Panc1 (cell line): ENCODE results near the gene RABGAP1L. TPM values are rescaled to one million over a fixed set of nuclear protein-coding genes. Genes with fewer than 3 reads are reported as not detected.
"Not testable (repeated sequence)": the region's sequence is repeated elsewhere in the genome, so short reads cannot be mapped to it uniquely, and the experiment has no call there.

Experiments
- ATAC-seq: fragments of 200-7000 bp; cut with Tn5 transposase; 2 replicates; pipeline ENCODE4 v1.9.1; 2020; ENCODE audit warnings: mild to moderate bottlenecking, moderate library complexity
- BruUV-seq: library from RNA; stranded (reverse); fragments of 400-500 nt; replicated peaks from 2 replicates; lab custom pipeline; 2021; lab: Mats Ljungman, UMichigan
- CTCF ChIA-PET: fragments of 300-600 bp; sonication (Branson Sonifier 250); formaldehyde crosslinking; loops from one replicate; lab custom pipeline; 2022; ENCODE audit warnings: antibody characterized with exemption; lab: Charles Lee
- POLR2A ChIA-PET: fragments of 300-600 bp; sonication (Branson Sonifier 250); formaldehyde crosslinking; loops from one replicate; lab custom pipeline; 2022; ENCODE audit warnings: antibody characterized with exemption; lab: Charles Lee
- DNase-seq: peaks from one replicate; pipeline ENCODE4 v3.0.0-alpha.2; 2010; ENCODE audit warnings: low read depth, low spot score
- H3K27ac ChIP-seq: 2 replicates; pipeline ENCODE4 v1.5.1; 2011; ENCODE audit warnings: mild to moderate bottlenecking, low read length, inconsistent platforms
- H3K27me3 ChIP-seq: fragments of 200-500 bp; sonication (Bioruptor generic); 2 replicates; pipeline ENCODE4 v1.6.0; 2014; ENCODE audit warnings: low read length, inconsistent platforms; ENCODE audit not compliant: control insufficient read depth, insufficient read depth
- H3K36me3 ChIP-seq: fragments of 200-500 bp; sonication (Bioruptor generic); 2 replicates; pipeline ENCODE4 v1.5.1; 2014; ENCODE audit warnings: inconsistent platforms, mild to moderate bottlenecking, low read length, moderate library complexity; ENCODE audit not compliant: control insufficient read depth, insufficient read depth
- H3K4me1 ChIP-seq: 2 replicates; pipeline ENCODE4 v1.5.1; 2011; ENCODE audit warnings: inconsistent platforms, mild to moderate bottlenecking, low read length, moderate library complexity; ENCODE audit not compliant: control insufficient read depth, insufficient read depth
- H3K4me3 ChIP-seq, 2 experiments: 2 replicates each; pipeline ENCODE4 v1.5.1; 2011 to 2012; ENCODE audit warnings: low read depth in 2 of 2, low read length in 2 of 2, mild to moderate bottlenecking in 2 of 2, inconsistent platforms in 1 of 2, moderate library complexity in 1 of 2
- H3K9me3 ChIP-seq: fragments of 200-500 bp; sonication (Bioruptor generic); 2 replicates; pipeline ENCODE4 v1.5.1; 2014; ENCODE audit warnings: low read depth, mild to moderate bottlenecking, inconsistent platforms, low read length, moderate library complexity; ENCODE audit not compliant: control insufficient read depth, insufficient read depth
- POLR2AphosphoS5 ChIP-seq: IDR thresholded peaks from 2 replicates; pipeline ENCODE4 v1.6.1; 2012; ENCODE audit warnings: mild to moderate bottlenecking, low read depth, low read length, moderate library complexity
- SIN3A ChIP-seq: IDR thresholded peaks from 2 replicates; pipeline ENCODE4 v1.6.1; 2012; ENCODE audit warnings: low read depth, mild to moderate bottlenecking, low read length, moderate library complexity, borderline replicate concordance; ENCODE audit not compliant: insufficient read depth
- TCF7L2 ChIP-seq: IDR thresholded peaks from 2 replicates; pipeline ENCODE4 v1.6.1; 2011; ENCODE audit warnings: mild to moderate bottlenecking, low read depth, low read length, inconsistent platforms
- in situ Hi-C: cut with HindIII; loops from 2 replicates; pipeline ENCODE4 v1.10.0; 2016; ENCODE audit warnings: low sequenced_read_pairs, low pct_unique_long_range_greater_than_20kb
- intact Hi-C: fragments of 100-400 bp; cut with micrococcal nuclease; formaldehyde crosslinking; loops from one replicate; pipeline ENCODE4 v1.10.0; 2022; ENCODE audit not compliant: unreplicated experiment
- total RNA-seq: library from RNA; stranded (reverse); gene quantifications from one replicate; pipeline ENCODE4 v1.2.1, GENCODE V29; 2021; ENCODE audit not compliant: unreplicated experiment
- TF ChIP-seq, protein P1 (sequence below), 2 experiments: IDR thresholded peaks; 2 replicates each; pipeline ENCODE4 v1.6.1; 2011 to 2012; ENCODE audit warnings: low read depth in 2 of 2, control low read depth in 1 of 2, low read length in 1 of 2, mild to moderate bottlenecking in 1 of 2, moderate library complexity in 1 of 2; ENCODE audit not compliant: insufficient read depth in 1 of 2
- TF ChIP-seq, protein P2 (sequence below): fragments of 450-650 bp; IDR thresholded peaks from 2 replicates; pipeline ENCODE4 v1.5.1; 2017; ENCODE audit warnings: mild to moderate bottlenecking

RABGAP1L gene
- total RNA-seq, 1 experiment from 2014 or later = 37.0 TPM

DNA sequence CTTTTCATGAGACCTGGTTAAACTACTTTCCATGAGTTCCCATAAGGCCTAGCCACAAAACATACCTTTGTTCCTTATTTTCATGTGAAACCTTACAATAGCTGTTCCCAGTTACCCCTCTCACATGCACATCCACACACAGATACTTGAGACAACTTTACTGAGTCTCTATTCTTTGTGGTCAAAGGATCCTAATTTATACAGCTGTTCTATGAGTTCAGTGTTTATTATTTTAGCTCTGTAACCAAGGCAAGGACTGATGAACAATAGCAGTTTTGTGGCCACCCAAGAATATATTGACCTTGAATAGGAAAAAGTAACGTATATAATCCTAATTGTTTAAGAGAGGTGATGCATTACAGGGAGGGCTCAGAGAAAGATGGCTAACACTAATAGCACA, 679.9 kb downstream of the RABGAP1L start:
- no peak overlapping the region for H3K4me3 ChIP-seq
- CTCF ChIA-PET = no interaction called here
- no peaks in the 10 kb centered on the region for H3K27me3 ChIP-seq
- H3K4me1 ChIP-seq = no peaks in the 10 kb centered on the region
- TF ChIP-seq, protein P1, sequence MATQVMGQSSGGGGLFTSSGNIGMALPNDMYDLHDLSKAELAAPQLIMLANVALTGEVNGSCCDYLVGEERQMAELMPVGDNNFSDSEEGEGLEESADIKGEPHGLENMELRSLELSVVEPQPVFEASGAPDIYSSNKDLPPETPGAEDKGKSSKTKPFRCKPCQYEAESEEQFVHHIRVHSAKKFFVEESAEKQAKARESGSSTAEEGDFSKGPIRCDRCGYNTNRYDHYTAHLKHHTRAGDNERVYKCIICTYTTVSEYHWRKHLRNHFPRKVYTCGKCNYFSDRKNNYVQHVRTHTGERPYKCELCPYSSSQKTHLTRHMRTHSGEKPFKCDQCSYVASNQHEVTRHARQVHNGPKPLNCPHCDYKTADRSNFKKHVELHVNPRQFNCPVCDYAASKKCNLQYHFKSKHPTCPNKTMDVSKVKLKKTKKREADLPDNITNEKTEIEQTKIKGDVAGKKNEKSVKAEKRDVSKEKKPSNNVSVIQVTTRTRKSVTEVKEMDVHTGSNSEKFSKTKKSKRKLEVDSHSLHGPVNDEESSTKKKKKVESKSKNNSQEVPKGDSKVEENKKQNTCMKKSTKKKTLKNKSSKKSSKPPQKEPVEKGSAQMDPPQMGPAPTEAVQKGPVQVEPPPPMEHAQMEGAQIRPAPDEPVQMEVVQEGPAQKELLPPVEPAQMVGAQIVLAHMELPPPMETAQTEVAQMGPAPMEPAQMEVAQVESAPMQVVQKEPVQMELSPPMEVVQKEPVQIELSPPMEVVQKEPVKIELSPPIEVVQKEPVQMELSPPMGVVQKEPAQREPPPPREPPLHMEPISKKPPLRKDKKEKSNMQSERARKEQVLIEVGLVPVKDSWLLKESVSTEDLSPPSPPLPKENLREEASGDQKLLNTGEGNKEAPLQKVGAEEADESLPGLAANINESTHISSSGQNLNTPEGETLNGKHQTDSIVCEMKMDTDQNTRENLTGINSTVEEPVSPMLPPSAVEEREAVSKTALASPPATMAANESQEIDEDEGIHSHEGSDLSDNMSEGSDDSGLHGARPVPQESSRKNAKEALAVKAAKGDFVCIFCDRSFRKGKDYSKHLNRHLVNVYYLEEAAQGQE (IDR thresholded peaks at IDR 0.05; ENCODE audit: insufficient read depth in 1 of 2, low read depth in 2 of 2, low read length in 1 of 2) = no peak
- TF ChIP-seq TCF7L2 (no peak), POLR2AphosphoS5 (no peak), SIN3A (no peak)
- TF ChIP-seq, protein P2, sequence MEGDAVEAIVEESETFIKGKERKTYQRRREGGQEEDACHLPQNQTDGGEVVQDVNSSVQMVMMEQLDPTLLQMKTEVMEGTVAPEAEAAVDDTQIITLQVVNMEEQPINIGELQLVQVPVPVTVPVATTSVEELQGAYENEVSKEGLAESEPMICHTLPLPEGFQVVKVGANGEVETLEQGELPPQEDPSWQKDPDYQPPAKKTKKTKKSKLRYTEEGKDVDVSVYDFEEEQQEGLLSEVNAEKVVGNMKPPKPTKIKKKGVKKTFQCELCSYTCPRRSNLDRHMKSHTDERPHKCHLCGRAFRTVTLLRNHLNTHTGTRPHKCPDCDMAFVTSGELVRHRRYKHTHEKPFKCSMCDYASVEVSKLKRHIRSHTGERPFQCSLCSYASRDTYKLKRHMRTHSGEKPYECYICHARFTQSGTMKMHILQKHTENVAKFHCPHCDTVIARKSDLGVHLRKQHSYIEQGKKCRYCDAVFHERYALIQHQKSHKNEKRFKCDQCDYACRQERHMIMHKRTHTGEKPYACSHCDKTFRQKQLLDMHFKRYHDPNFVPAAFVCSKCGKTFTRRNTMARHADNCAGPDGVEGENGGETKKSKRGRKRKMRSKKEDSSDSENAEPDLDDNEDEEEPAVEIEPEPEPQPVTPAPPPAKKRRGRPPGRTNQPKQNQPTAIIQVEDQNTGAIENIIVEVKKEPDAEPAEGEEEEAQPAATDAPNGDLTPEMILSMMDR = no peak
- in situ Hi-C loops (no loop called here), intact Hi-C loops (no loop called here)
- no TSS peak for BruUV-seq
- ATAC-seq = no peak
- H3K36me3 ChIP-seq = no peaks in the 10 kb centered on the region
- no peaks in the 10 kb centered on the region for H3K9me3 ChIP-seq
- POLR2A ChIA-PET = no interaction called here
- DNase-seq = no peak
- no peak overlapping the region for H3K27ac ChIP-seq

DNA sequence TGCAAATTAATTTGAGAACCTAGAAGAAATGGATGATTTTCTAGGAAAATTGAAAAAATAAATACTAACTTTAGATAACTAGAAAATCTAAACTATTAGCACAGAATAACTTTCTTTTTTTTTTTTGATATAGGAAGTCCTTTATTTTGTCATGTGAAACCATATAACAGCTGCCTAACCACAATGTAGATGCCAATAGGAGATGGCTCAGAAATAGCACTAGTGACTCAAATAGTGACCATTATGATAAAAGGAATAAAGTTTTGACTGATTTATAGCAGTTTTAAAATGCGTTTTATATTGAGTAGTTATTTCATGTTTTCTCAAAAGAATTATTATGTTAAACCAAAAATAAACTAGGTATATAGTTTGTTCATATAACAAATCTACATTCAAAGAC, 682.4 kb downstream of the RABGAP1L start:
- POLR2A ChIA-PET = no interaction called here
- in situ Hi-C loops = no loop called here
- Histone ChIP-seq H3K9me3 (no peaks in the 10 kb centered on the region), H3K4me1 (no peaks in the 10 kb centered on the region), H3K4me3 (no peak overlapping the region), H3K27me3 (no peaks in the 10 kb centered on the region), H3K36me3 (no peaks in the 10 kb centered on the region), H3K27ac (no peak overlapping the region)
- TF ChIP-seq, protein P1 (IDR thresholded peaks at IDR 0.05; ENCODE audit: insufficient read depth in 1 of 2, low read depth in 2 of 2, low read length in 1 of 2) = no peak
- TF ChIP-seq SIN3A (no peak), POLR2AphosphoS5 (no peak), TCF7L2 (no peak)
- CTCF ChIA-PET = no interaction called here
- intact Hi-C loops = no loop called here
- DNase-seq (no peak), ATAC-seq (no peak)
- no TSS peak for BruUV-seq

DNA sequence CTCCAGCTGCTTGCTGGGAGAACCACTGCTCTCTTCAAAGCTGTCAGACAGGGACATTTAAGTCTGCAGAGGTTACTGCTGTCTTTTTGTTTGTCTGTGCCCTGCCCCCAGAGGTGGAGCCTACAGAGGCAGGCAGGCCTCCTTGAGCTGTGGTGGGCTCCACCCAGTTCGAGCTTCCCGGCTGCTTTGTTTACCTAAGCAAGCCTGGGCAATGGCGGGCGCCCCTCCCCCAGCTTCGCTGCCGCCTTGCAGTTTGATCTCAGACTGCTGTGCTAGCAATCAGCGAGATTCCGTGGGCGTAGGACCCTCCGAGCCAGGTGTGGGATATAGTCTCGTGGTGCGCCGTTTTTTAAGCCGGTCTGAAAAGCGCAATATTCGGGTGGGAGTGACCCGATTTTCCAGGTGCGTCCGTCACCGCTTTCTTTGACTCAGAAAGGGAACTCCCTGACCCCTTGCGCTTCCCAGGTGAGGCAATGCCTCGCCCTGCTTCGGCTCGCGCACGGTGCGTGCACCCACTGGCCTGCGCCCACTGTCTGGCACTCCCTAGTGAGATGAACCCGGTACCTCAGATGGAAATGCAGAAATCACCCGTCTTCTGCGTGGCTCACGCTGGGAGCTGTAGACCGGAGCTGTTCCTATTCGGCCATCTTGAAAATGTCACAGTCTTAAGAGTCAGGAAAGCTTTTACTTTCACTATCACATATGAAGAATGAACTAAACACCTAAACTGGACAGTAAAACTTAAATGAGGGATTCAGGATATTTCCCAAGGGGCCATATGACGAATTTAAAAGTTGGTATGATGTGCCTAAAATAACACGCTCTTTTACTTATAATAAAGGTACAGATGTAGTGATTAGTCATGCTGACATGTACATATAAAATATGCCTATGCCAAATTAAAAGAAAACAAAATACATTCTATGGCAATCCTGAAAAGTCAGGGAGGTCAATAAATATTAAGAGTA, 689.6 kb downstream of the RABGAP1L start:
- DNase-seq, H3K36me3 ChIP-seq, H3K4me3 ChIP-seq, ATAC-seq, BruUV-seq, H3K27ac ChIP-seq, intact Hi-C loops, POLR2A ChIA-PET, in situ Hi-C loops, H3K9me3 ChIP-seq, H3K4me1 ChIP-seq, H3K27me3 ChIP-seq, CTCF ChIA-PET: not testable (repeated sequence)
